Measurements from ENCODE around the gene NFIB.
A peak's percentile ranks its signal among the peaks of the same experiment; 100 is the strongest.

NFIB gene

DNA sequence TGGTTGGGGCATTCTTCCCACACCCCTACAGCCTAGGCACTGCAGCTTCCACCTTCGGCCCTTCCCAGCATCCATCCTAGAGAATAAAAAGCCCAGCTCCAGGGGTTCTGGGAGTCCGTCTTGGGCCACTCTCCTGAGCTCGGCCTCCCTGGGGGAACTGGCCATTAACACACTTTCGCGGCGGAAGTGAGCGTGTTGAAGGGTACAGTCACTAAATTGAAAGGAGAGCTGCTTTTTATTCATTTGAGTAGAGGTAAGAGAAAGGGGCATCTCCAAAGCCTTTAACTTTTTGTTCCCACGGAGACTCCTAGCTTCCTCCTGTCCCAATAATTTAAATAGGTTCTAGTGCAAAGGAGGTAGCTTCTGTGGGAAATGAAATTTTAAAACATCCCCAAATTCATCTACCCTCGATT, 31.0 kb upstream of the NFIB start:
- no peak for DNase-seq (ENCODE audit: low read depth)

DNA sequence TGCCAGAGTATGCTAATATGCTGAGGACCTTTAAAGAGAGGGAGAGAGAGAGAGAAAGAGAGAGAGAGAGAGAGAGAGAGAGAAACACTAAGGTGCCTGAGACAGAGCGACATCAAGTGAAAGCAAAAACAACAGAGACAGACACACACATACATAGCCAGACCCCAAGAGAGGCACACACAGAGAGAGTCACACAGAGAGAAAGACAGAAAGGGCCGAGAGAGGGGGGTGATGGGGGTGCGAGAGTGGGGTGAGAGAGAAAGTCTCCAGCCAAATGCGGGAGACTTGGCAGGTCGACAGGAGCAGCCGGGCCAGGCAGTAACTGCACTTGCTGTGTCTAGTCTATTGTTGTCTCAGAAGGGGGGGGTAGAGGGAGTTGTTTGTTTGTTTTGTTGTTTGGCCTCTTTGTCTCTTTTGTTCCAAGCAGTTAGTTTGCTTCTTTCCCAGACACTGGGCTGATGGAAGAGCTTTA, 30.1 kb upstream of the NFIB start:
- DNase-seq (ENCODE audit: low read depth) = no peak

DNA sequence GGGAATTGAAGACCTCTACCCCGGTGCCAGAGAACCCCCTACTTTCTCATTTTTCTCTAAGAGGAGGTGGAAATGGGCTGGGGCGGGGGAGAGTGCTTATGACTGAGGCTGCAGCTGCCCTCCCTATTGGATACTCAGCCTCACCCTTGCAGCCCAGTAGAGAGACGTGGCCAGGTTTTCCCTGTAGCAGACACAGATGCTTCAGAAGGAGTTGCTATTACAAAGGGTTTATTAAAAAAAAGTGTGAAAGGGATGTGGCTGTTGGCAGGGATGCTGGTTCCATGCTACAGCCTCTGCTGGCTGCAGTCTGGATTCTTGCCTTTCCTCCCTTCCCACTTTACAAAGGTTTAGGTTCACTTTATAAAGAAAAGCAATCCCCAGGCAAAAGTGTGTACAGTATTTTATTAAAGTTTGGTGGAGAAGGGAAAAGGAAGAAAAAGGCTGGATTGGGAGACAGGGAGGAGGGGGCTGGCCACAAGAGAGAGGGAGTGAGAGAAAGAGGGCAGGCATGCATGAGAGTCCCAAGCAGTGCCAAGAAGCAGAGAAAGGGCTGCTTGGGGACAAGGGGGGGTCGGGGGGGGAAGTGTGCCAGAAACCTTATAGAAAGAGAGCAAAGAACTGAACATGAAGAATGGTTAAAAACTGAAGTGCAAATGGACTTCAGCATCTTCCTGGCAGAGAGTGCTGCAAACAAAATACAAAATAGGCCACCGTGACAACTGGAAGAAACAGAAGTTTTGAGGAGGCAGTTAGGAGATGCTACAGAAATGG, 29.5 kb upstream of the NFIB start:
- DNase-seq (ENCODE audit: low read depth) = no peak

DNA sequence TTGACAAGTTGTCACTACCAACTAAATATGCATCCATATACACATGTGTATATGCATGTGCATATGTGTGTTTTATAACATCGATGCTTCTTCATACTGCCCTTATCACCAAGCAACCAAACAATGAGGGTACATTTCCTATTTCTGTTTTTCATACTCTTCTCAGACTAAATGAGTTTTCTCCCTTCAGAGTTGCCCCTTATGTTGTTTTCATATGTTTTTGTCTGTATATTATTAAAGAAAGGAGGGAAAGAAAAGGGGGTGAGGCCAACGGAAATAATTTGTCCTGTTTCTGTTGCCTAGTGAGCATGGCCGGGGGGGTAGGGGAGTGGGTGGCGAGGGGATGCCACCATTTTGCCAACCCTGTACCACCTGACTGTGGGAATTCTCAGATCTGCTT, 28.8 kb upstream of the NFIB start:
- DNase-seq (ENCODE audit: low read depth) = no peak

DNA sequence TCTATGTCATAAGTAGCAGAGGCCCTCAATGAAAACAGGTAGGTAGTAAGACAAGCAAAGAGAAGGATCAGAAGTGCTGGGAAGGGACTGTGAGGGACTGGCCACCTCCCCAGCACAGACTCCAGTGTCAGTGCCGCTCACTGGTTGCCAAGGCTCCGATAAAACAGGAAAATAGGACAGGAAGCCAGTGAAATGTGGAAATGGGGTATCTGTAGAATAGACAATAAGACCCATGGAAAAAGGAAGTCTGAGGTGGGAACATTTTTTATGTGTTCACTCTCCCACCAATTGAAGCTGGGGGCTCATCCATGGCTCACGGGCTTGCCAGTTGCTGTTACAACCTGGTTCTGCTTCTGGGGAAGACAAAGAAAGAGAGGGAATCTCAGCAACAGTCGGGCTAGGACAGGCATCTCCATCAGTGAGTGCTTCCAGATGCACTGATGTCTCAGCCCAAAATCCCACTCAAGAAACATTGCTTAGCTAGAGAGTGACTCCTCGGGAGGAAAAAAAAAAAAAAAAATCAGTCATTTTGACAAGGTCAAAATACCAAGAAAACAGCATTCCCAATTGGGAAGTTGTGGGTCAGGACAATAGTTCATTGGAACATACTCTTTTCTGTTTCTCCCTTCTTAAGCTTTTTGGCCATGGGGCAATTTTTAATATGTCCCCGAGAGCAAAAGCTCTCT, 27.6 kb upstream of the NFIB start:
- no peak for DNase-seq (ENCODE audit: low read depth)

DNA sequence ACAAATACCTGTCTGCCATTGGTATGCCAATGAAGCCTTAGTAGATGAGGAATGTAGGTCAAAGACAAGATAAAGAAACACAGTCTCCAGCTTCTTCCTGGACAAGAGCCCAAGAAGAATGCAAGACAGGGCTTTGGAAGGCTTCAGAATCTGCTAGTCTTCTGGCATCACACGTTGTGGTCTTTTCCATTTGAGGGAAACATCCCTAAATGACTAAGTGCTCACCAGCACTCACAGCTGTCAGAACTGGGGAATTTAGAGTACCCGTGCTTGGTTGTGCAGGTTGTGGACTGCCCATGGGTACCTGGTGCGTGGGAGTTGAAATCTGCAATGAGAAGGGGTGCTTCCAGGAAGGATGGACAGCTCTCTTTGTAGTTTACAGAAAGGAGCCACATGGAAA, 27.1 kb upstream of the NFIB start:
- no peak for DNase-seq (ENCODE audit: low read depth)

DNA sequence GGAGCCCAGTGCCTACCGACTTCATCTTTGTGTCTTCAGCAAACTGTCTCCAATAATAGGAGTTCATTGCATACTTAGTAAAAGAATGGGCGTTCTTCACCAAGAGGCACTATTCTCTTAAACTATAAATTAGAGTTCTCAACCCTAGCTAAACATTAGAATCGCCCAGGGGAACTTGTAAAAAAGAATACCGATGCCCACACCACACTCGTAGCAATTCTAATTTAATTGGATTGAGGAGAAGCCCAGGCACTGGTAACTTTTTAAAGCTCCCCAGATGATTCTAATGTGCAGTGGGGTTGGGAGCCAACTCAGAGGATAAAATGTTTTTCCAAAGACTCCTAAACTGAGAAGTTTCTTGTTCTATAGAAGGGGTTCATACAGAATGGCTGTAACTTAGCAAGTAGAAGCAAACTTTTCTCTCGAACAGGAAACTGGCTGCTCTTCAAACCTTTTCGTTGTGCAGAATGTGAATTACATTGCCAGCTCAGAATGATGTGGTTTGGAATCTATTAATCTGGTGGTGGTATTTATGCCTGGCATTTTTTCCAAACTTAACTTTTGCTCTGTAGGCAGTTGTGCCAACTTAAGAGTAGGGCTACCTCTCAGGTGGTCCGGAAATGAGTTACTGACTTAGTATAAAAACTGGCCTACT, 26.4 kb upstream of the NFIB start:
- no peak for DNase-seq (ENCODE audit: low read depth)

DNA sequence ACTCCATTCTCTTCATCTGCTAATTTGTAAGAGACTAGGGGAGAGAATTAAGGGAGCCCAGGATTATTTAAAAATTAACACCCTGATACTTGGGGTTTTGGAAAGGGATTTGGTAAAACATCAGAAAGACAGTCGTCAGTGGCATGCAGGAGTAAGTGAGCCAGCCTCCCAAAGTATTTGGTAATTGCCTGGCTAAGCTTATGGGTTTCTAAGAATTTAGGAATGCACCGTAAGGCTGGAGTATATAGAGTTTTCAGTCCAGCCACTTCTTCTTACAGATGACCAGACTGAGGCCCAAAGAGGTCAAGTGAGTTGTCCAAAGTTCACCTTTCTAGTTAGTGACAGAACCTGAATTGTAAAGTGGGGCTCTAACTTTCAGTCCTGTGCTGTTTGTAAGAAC, 25.8 kb upstream of the NFIB start:
- no peak for DNase-seq (ENCODE audit: low read depth)

DNA sequence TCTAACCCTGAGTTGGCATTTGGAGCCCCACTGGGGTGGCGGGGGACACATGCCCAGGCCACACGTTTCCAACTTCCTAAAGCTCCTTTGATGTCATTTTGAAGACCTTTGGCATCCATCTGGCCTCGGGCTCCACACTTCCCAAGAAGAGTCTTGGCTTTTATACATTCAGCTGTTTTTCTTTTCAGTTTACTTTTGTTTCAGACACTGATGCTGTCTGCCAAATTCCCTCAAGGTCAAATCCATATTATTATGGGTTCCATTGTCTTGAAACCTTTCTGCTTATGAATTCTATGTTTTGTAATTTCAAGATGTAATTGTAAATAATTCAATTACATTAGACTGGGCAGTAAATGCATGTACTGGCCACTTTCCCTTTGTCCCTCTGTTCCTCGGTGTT, 23.7 kb upstream of the NFIB start:
- DNase-seq (ENCODE audit: low read depth) = no peak

DNA sequence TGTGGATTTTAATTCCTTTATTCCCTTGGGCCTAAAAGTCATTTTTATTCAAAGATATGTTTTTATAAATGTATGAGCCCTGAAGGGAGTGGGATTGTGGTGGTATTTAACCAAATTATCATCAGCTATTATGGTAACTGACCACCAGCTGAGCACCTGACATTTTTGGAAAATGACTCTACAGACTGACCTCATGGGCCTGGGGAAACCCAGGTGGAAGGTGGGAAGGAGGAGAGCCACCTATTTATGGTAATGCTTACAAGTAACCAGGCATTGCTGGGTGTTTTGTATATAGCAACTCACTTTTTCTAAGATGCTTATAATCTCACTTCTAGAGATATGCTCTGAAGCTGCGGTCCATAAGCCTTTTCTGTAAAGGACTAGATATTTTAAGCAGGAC, 22.3 kb upstream of the NFIB start:
- no peak for DNase-seq (ENCODE audit: low read depth)

DNA sequence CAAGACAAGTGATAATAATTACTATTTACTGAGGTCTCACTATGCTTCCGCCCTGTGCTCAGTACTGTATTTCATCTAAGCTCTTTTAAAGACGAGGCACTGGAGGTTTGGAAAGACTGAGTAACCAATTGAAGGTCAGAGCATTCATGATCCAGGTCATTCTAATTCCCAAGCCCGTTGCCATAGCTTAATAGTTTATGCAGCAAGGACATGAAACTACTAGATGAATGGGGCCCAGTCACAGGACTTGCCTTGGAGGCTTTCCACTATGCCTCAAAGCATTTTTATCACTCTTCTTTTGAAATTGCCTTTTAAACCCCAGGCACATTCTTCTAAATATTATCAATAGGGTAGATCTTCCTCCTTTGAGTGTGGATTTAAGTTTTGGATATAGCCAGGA, 17.2 kb upstream of the NFIB start:
- no peak for DNase-seq (ENCODE audit: low read depth)

DNA sequence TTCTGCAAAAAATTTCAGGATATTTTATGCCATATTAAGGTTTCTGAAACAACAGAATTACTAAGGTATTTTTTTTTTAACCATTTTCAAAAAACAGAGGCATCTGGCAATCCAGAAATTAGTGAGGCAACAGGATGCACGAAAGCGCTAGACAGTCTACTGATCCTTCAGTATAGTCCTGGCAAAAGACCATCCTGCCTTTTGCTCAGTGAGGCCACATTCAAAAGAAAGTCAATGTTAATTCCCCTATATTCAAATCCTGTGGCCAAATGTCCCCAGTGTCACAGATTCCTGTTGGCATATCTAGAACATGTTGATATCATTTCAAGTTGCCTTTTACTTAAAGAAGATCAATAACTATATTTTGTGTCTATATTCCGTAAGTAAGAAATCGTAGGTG, 13.1 kb upstream of the NFIB start:
- DNase-seq (ENCODE audit: low read depth) = no peak

DNA sequence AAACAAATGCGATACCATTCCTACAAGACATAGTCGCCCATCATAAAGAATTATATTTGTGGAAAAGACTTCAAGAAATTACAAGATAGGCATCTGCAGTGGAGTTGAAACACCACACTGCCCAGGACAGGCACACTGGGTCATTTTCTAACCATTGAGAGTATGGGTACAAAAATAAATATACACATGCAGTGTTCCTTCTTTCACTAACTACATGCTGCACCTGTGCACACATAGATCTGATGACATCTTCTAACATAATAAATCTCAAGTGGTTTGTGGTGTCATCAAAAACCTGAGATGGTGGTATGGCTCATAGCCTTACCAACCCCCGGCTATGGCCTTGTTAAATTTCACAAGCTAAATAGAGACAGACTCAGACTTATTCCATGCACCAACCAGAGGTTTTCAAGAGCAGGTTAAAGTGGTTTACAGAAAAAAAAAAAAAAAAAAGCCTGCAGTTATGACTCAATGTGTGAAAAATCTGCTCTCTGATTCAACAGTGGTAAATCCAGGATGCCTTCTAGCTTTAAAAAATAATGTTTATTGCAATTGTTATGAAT, 12.4 kb upstream of the NFIB start:
- DNase-seq (ENCODE audit: low read depth) = no peak

DNA sequence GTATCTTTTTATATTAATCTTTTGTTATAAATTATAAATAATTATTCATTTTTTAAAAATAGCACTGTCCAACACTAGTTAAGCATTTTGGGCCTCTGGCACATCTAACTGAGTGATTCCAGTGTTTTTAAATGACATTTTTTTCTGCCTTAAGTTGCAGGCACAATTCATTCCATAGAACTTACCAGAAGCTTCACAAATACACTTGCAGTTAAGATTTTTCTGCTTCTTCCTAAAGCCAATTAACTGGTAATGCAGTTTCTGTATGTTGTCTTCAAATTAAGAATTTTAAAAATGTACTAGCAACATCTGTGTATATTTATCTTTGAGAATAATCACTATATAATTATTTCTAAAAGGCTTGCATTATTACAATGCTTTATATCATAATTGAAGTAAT, 11.2 kb upstream of the NFIB start:
- DNase-seq (ENCODE audit: low read depth) = no peak

DNA sequence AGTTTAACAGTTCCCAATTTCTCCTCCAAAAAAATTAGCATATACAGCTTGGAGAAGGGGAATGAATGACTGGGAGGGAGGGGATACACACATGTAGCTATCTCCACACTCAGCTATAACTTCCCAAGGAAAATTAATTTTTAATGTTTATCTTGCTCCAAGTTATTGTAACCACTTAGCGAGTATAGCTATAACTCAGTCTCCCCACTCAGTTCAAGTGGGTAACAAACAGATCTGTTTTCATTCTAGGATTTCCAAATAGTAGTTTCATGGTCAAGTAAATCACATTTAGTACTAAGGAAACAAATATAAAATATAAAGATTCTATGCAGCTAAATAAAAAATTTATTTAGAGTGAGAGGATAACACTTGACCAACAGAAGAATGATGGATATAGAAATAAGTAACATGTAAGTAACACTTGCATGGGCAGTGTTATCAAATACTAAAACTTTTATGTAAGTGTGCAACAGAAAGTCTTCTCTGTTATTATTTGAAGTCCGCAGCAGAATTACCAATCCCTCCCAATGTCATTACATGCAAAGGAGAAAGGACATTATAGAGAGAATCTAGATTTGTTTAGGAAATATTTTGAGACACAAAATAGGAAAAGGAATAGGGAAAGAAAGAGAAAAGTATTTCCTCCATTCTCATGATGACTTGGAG, 10.2 kb upstream of the NFIB start:
- DNase-seq (ENCODE audit: low read depth) = no peak

DNA sequence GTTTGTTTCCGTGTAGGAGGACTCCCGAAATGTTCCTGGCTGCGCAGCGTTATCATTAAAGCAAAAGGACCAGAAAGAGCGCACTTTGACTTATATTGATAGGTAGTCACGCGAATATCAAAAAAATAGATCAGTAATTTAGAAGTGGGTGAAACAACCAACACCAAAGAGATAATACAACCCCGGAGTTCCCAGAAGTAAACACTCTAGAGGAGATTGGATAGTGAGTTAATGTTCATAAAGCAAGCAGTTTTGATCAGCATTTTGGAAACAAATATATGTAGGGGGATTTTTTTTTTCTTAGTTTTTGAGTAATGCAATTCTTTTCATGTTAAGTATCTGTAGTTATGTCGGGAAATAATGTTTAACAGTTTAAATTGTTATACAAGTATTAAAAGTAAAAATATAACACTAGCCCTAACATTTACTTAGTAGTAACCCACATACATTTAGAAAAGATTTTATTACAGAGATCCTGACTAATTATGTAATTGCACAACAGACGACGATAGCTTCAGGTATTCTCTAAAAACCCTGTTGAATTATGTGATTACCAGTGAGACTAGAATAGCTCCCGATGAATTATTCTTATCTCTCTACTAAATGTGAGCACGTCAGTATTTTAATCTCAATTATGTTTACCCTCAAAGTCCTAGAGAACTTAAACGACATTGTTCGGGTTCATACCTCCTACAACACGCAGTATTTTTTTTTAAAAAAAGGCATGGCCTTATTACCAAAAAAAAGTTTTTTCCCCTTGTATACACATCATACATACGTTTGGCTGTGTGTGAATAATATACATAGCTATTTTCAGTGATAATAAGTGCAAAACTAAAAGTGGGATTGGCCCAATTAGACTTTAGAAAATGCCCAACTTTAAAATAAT, 9.4 kb upstream of the NFIB start:
- DNase-seq (ENCODE audit: low read depth) = no peak

DNA sequence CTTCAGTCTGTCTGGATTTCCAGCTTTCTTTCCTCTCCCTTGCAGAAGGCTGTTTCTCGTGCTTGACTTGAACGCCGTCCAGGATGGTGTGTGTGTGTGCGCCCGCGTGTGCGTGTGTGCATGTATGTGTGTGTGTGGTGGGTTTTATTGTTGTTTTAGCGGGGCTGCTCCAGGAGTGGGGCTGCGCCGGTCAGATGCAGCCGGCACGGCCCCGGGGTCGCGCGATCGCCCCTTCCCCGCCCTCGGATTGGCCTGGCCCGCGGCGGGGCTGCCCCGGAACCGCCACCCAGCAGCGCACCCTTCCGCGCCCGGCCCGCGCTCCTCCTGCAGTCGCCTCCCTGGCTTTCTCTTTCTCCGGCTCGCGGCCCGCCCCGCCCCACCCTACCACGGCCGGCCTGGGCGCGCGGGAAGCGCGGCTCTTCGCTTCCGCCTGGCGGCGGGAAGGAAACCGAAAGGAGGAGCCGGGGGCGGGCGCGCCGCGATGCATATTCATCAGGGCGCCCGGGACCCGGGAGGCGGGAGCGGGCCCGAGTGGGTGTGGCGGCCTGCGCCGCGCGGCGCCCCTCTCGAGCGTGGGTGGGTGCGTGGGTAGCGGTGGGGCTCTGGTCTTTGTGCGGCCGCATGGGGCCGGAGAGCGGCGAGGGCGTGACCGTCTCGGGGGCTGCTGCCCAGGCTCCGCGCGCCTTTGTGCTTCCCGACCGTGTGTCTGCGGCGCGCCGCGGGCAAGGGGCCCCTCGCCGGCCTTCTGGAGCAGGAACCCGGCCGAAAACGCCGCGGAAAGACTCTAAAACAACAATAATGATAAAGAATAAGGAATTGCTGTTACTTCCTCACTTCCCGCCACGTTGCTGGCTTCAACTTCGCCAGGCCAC, 8.5 kb upstream of the NFIB start:
- DNase-seq (ENCODE audit: low read depth) = peak; percentile 76

DNA sequence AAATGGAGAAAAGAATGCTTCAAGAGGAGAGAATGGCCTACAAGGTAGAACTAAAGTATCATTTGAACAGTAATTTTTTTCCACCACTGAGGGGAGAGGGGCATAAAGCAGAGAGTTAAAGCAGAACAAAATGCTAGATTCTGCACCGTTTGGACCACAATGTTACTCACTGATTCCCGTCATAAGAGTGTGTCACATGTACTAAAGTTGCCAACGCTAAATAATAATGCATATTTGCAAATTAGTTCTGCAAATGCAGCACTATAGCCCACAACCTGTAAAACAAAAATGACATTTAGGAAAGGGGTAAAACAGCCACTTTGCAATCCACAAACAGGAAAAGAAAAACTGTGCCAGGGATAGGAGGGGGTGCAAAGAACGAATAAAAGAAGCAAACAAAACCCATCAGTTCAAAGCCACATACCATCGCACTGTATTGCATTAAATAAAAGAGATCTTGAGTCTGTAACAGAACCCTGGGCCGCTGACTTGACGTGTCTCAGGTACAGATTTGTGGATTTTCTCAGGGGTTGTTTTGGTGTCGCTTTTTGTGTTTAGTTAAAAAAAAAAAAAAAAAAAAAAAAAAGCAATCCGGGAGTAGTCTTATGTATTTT, 7.7 kb upstream of the NFIB start:
- DNase-seq (ENCODE audit: low read depth) = no peak

DNA sequence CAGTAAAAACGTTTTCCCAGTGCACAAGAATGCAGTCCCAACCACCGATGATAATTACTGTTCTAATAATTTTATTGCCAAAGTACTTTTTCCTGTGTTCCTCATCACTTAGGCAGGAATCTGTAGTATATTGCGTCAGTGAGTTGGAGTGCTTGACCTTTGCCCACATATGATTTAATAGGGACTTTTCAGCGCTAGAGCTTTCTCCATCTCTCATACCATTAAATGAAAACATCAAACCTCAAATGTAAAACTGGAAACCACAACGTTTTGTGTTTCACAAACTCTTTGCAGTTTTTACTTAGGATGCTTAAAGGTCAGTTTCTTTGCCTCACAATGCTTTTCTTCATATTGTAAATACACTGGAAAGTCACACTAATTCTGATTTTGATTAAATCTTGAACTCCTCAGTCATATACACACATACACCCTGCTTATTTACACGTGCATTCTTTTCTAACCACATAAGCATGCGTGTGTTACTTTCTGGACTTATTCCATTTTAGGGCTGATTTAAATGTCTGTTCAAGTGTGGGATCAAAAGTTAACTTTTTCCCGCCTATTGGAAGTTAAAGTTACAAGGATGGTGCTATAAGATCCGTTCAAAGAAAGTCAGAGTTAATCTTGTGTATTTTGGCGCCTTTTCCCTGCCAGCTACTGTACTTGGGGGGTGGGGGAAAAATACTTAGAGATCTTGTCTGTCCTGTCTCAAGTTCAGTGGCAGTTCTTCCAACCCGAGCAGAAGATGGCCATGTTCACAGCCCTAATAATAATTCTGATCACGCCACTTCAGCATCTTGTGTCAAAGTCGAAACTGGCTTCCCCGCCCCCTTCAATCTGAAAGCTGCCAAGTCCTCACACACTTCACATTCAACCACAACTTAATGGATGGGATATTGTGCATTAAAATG, 6.6 kb upstream of the NFIB start:
- DNase-seq (ENCODE audit: low read depth) = no peak

Data from activated T-cell treated with anti-CD3 and anti-CD28 coated beads for 48 hours (primary cell).